Stimulated activated CD8-positive, alpha-beta memory T cell treated with anti-CD3 and anti-CD28 coated beads, Interleukin-15, amount 100 ng/mL, for 48 hours (primary cell): ENCODE results near the gene THRAP3.
"Not testable (repeated sequence)": the region's sequence is repeated elsewhere in the genome, so short reads cannot be mapped to it uniquely, and the experiment has no call there.

ENCODE experiments used
- DNase-seq, 2 donors: peaks; one replicate each; pipeline ENCODE4 v3.0.0-alpha.2; 2020; ENCODE audit warnings: low read depth in 2 of 2

THRAP3 gene

GRCh38 chr1:36207339-36207738 lies 16.9 kb upstream of the THRAP3 start:
- DNase-seq = no peak

DNA sequence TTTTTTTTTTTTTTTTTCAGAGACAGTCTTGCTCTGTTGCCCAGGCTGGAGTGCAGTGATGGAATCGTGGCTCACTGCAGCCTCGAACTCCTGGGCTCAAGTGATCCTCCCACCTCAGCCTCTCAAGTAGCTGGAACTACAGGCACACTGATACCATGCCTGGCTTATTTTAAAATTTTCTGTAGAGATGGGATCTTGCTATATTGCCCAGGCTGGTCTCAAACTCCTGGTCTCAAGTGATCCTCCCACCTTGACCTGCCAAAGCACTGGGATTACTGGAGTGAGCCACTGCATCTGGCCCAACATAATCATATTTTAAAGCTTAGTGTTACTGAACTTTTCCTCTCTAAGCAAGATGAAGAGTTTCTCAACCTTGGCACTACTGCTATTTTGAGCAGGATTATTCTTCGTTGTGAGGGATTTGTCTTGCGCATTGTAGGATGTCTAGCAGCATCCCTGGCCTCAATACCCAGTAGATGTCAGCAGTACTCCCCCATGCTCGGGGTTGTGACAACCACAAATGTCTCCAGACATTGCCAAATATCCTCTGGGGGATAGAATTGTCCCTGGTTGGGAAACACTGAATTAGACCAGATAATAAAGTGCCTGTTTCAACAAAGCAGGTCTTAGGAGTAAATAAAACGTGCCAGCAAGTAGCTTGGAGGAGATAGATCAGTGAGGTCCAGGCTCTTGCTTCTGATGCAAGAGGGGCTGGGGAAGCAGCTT lies 15.1 kb upstream of the THRAP3 start:
- no peak for DNase-seq

- DNase-seq = no peak
Measured at GRCh38 chr1:36211307-36211706, 12.9 kb upstream of the THRAP3 start.

GRCh38 chr1:36211841-36212240 lies 12.4 kb upstream of the THRAP3 start:
- DNase-seq = no peak

- no peak for DNase-seq
Measured at GRCh38 chr1:36212782-36213181, 11.5 kb upstream of the THRAP3 start.

DNA sequence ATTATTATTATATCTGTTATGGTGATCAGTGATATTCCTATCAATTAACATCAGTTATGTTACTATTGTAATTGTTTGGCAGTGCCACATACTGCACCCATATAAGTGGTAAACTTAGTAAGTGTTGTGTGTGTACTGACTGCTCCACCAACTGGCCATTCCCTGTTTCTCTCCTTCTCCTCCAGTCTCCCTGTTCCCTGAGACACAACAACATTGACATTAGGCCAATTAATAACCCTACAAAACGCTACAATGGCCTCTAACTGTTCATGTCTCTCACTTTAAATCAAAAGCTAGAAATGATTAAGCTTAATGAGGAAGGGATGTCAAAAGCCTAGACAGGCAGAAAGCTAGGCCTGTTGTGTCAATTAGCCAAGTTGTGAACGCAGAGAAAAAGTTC lies 6.6 kb upstream of the THRAP3 start:
- DNase-seq = no peak

GRCh38 chr1:36221901-36222300 lies 2.3 kb upstream of the THRAP3 start:
- not testable (repeated sequence) for DNase-seq

GRCh38 chr1:36222481-36223380 lies 1.5 kb upstream of the THRAP3 start:
- no peak for DNase-seq

DNA sequence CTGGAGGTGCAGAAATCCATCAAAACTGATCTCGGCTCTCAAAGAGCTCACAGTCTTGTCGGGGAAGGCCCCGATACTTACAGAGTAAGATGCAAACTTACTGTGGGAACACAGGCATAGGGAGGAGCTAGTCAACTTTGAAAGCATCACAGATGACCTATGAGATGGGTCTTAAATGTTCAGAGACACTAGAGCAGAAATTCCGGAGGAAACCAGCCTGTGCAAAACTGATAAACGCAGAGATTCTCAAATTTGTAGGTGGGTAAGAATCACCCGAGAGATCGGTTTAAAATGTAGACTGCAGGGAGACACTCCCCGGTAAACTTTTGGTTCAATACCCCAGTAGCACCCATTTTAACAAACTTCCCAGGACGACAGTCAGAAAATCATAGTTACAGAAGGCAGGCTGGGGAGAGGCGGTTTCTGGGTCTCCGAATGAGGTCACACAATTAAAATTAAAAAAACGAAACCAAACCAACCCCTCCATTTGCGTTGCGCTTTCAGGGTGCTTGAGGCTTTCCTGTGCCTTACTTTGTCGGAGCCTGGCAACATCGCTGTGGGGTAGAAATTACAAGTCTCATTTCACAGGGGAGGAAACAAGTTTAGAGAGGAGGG lies 755 bp upstream of the THRAP3 start:
- DNase-seq = no peak

DNA sequence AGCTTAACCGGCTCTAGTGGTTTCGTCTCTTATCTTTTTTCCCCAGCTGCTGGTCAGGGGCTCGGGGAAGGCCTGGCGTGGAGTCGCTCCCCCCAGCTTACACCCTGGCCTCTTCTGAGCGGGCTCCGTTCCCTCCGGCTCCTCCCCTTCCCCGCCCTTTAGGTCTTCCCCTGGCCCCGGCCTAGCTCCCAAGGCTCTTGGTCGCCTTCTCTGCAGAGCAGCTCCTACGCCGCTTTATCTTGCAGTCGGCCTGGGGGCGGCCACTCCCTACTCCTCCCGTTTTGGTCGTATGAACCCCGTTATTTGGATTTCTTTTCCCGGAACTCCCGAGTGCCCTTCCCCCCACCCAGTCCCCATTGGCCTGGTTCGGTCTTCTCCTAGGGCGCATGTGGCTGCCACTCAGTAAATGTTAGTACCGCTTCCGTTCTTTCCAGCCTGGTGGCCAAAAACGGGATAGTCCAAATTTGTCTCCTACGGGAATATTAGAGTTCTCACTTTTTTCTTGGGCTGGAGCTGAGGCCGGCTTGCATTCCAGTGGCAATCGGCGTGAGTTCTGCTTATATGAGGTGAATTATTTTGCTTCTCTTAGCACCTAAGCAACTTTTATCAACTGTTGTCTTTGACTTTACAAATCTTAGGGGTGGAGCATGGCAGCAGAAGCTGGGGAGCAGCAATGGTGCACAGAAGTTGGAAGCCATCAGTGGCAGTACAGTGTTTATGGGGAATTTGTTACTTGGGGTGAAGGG lies 467 bp downstream of the THRAP3 start:
- peak in 1 of 2 donors; percentile 70 for DNase-seq

GRCh38 chr1:36225283-36225899 lies 1.1 kb downstream of the THRAP3 start:
- DNase-seq = no peak

- DNase-seq = not testable (repeated sequence)
Measured at GRCh38 chr1:36230279-36230678, 6.0 kb downstream of the THRAP3 start.

- no peak for DNase-seq
Measured at GRCh38 chr1:36231191-36231590, 6.9 kb downstream of the THRAP3 start.

GRCh38 chr1:36232212-36233095 lies 8.2 kb downstream of the THRAP3 start:
- no peak for DNase-seq

DNA sequence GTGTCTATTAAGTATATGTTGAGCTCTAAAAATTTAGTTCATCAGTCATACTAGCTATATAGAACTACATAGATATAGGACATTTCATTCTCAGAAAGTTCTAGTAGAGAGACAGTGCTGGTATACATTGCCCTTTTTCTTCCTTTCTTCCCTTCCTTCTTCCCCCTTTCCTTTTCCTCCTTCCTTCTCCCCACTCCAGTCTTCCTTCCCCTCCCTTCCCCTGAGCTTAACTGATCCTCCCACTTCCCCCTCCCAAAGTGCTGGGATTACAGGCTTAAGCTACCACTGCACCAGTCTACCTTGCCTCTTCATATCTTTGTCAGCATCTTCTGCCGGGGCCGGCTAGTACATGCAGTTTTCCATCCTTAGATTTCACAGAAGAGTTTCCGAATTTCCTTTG lies 12.1 kb downstream of the THRAP3 start:
- no peak for DNase-seq

DNA sequence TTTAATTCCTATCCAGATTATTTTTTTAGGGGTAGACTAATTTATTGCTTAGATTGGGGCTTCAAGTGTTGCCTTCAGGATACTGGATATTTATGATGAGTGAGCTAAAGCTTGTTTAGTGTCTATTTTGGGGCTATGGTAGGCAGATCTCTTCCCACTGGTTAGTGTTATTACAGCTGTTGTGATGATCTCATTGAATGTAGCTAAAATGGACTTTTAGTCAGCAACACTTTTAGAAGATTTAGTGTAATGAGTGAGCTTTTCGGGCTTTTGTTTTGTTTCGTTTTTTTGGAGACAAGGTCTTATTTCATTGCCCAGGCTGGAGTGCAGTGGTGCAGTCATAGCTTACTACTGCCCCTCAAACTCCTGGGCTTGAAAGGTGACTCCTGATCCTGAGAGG lies 14.2 kb downstream of the THRAP3 start:
- DNase-seq = no peak

DNA sequence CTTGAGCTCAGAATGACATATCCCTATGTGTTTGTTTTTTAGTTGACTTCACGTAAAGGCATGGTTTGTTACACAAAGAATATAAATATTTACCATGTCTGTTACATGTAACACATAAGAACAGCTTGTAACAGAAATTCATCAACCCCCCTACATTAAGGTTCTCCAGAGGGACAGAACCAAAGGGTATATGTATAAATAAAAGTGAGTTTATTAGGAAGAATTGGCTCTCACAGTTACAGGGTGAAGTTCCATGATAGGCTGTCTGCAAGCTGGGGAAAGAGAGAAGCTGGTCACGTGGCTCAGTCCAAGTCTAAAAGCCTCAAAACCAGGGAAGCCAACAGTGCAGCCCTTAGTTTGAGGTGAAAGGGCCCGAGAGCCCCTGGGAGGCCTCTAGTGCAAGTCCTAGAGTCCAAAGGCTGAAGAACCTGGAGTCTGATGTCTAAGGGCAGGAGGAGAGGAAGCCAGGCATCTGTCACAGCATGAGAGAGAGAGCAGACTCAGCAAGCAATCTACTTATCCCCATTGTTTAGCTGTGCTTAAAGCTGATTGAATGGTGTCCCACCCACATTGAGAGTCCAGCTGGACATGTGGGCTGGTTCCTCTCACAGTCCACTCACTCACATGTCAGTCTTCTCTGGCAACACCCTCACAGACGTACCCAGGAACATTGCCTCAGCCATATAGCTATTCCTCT lies 15.8 kb downstream of the THRAP3 start:
- DNase-seq = no peak

- no peak for DNase-seq
Measured at GRCh38 chr1:36247538-36247937, 23.3 kb downstream of the THRAP3 start.

DNA sequence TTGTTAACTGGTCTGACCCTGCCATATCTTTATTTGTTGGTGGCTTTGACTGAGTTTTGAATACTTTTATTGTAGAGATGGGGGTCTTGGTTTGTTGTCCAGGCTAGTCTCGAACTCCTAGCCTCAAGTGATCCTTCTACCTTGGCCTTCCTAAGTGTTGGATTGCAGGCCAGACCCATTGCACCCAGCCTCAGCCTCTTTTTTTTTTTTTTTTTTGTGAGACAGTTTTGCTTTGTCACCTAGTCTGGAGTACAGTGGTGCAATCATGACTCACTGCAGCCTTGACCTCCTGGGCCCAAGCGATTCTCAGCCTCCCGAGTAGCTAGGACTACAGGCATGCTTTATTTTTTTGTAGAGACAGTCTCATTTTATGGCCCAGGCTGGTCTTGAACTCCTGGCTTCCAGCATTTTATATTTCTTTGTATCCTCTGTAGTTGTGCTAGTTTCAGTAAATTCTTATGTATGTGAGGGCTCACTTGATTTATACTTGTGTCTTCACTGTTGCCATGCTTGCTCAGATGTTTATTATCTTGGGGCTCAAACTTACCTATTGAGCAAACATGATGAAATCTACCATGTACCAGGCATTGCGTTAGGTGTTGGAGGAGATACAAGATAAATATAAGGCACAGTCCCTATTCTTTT lies 24.1 kb downstream of the THRAP3 start:
- no peak for DNase-seq
